Pancreas (tissue), 10 donors: Measurements from ENCODE around the gene ITSN1. TPM values are rescaled to one million over a fixed set of nuclear protein-coding genes. Genes with fewer than 3 reads are reported as not detected.
A peak's percentile ranks its signal among the peaks of the same experiment; 100 is the strongest.

Experiments used
- ATAC-seq, 4 donors: fragments of 200-7000 bp; cut with Tn5 transposase; one replicate each; pipeline versions ENCODE4 v1.8.0 to v1.9.1; 2020; ENCODE audit warnings: mild to moderate bottlenecking in 4 of 4, moderate library complexity in 4 of 4
- DNase-seq, 6 donors: peaks; one replicate each; pipeline ENCODE4 v3.0.0-alpha.2; 2020
- FAIRE-seq: peaks from 2 replicates; lab custom pipeline; 2012; peaks lifted over from hg19 to GRCh38; lab: Jason Lieb, UNC
- H3K27ac ChIP-seq, 4 donors: fragments of 200-600 bp; sonication (generic); 1 replicate in 3 of 4; 2 replicates in 1 of 4; pipeline versions ENCODE4 v1.5.0 to v1.8.0; 2020
- H3K27me3 ChIP-seq, 4 donors: fragments of 200-600 bp; one replicate each; pipeline ENCODE4 v1.8.0; 2021
- H3K36me3 ChIP-seq, 3 donors: fragments of 200-600 bp; sonication (generic) in 1 of 3; one replicate each; pipeline versions ENCODE4 v1.5.0 to v1.8.0; 2020 to 2021
- H3K4me1 ChIP-seq, 3 donors: fragments of 200-600 bp; one replicate each; pipeline ENCODE4 v1.8.0; 2021
- H3K4me3 ChIP-seq, 4 donors: fragments of 200-600 bp; sonication (generic) in 2 of 4; one replicate each; pipeline versions ENCODE4 v1.5.0 to v1.8.0; 2020 to 2021
- H3K9me3 ChIP-seq, 4 donors: fragments of 200-600 bp; one replicate each; pipeline ENCODE4 v1.8.0; 2021
- WGBS, 2 donors: extraction: QIAGEN DNeasy Blood & Tissue Kit; methylation state at CpG; one replicate each; pipeline ENCODE4 v1.1.7; 2013; 5-methylcytosine and 5-hydroxymethylcytosine counted together
- intact Hi-C, 3 donors: fragments of 100-400 bp; cut with DNase I; formaldehyde crosslinking; loops; one replicate each; pipeline versions ENCODE4 v1.11.1 to v1.14.2; 2022
- polyA plus RNA-seq, 2 donors: library from polyadenylated mRNA; stranded (reverse); fragments of 200-250 nt; gene quantifications; one replicate each; pipeline ENCODE4 v1.2.3, GENCODE V29; 2013
- total RNA-seq, 6 donors: library from RNA; stranded (reverse); fragmentation: NEBNext Ultra II Directional in 4 of 6; extraction: Animal tissue kit (Norgen Biotek cat#: 25700) in 4 of 6; gene quantifications; one replicate each; pipeline versions ENCODE4 v1.2.1 to v1.2.4, GENCODE V29; 2021 to 2023
- TF ChIP-seq, protein P1 (sequence below), 4 donors: fragments of 200-600 bp; sonication (generic) in 3 of 4; IDR thresholded peaks; one replicate each; pipeline versions ENCODE4 v1.5.0 to v1.8.0; 2021; ENCODE audit warnings: antibody characterized with exemption in 4 of 4
- donor health status: healthy with polysubstance abuse.
- donor health status: DM: no; HTN: no; CAD: no; lungs with moderate emphysema.
- donor health status: DM: no; HTN: no; CAD: no.
- donor health status: control.
- donor health status: control.
- donor health status: Bipolar disorder and iron deficiency.
- donor health status: DM: yes; HTN: yes; CAD: no.
- donor health status: DM: no; HTN: no; CAD: no.
- donor health status: DM: no; HTN: no; CAD: no.
- donor health status: DM: yes; HTN: yes; CAD: no.

Gene ITSN1
- total and polyA plus RNA-seq, 8 donors = 3.5 to 19.4 (median 6.0) TPM

GRCh38 chr21:33684068-33684467, 41.8 kb downstream of the ITSN1 start:
- FAIRE-seq (no peak), ATAC-seq (no peak), DNase-seq (no peak)
- H3K9me3 ChIP-seq = no peaks in the 10 kb centered on the region
- H3K4me1 ChIP-seq = peaks cover 6 to 29% (median 28%) of the 10 kb centered on the region in 3 donors
- no peak overlapping the region for H3K4me3 ChIP-seq
- TF ChIP-seq, protein P1, sequence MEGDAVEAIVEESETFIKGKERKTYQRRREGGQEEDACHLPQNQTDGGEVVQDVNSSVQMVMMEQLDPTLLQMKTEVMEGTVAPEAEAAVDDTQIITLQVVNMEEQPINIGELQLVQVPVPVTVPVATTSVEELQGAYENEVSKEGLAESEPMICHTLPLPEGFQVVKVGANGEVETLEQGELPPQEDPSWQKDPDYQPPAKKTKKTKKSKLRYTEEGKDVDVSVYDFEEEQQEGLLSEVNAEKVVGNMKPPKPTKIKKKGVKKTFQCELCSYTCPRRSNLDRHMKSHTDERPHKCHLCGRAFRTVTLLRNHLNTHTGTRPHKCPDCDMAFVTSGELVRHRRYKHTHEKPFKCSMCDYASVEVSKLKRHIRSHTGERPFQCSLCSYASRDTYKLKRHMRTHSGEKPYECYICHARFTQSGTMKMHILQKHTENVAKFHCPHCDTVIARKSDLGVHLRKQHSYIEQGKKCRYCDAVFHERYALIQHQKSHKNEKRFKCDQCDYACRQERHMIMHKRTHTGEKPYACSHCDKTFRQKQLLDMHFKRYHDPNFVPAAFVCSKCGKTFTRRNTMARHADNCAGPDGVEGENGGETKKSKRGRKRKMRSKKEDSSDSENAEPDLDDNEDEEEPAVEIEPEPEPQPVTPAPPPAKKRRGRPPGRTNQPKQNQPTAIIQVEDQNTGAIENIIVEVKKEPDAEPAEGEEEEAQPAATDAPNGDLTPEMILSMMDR (IDR thresholded peaks at IDR 0.05) = no peak
- 68 to 73% methylated on average over 2 of the region's 2 CpGs for WGBS, 2 donors
- intact Hi-C loops = no loop called here
- H3K27me3 ChIP-seq = no peaks in the 10 kb centered on the region
- peak overlapping the region in 2 of 4 donors; percentile 5 to 8 for H3K27ac ChIP-seq
- H3K36me3 ChIP-seq = no peaks in the 10 kb centered on the region

GRCh38 chr21:33684923-33685560, 42.7 kb downstream of the ITSN1 start:
- no peak for FAIRE-seq
- intact Hi-C loops = no loop called here

GRCh38 chr21:33685613-33686197, 43.4 kb downstream of the ITSN1 start:
- intact Hi-C loops = no loop called here
- TF ChIP-seq, protein P1 (IDR thresholded peaks at IDR 0.05) = no peak
- FAIRE-seq = no peak
- DNase-seq = no peak
- Histone ChIP-seq H3K4me3 (no peak overlapping the region), H3K9me3 (no peaks in the 10 kb centered on the region), H3K27me3 (no peaks in the 10 kb centered on the region), H3K27ac (peak overlapping the region in 2 of 4 donors; percentile 34 to 35), H3K36me3 (no peaks in the 10 kb centered on the region), H3K4me1 (peaks cover 6 to 29% (median 28%) of the 10 kb centered on the region in 3 donors)
- ATAC-seq = peak in 3 of 4 donors; percentile 52 to 56 (median 56)

More at GRCh38 chr21:33684923-33685560, 42.7 kb downstream of the ITSN1 start:
- Histone ChIP-seq H3K9me3 (no peaks in the 10 kb centered on the region), H3K27me3 (no peaks in the 10 kb centered on the region), H3K4me1 (peaks cover 6 to 29% (median 28%) of the 10 kb centered on the region in 3 donors), H3K4me3 (no peak overlapping the region), H3K27ac (peak overlapping the region in 2 of 4 donors; percentile 34 to 35), H3K36me3 (no peaks in the 10 kb centered on the region)
- 29 to 33% methylated on average over 5 of the region's 5 CpGs for WGBS, 2 donors
- DNase-seq = no peak
- ATAC-seq = peak in 2 of 4 donors; percentile 14 to 42
- TF ChIP-seq, protein P1 (IDR thresholded peaks at IDR 0.05) = no peak

- DNase-seq (no peak), ATAC-seq (peak in 2 of 4 donors; percentile 32 to 57), FAIRE-seq (no peak)
- H3K9me3 ChIP-seq = no peaks in the 10 kb centered on the region
- H3K4me1 ChIP-seq = peaks cover 6 to 29% (median 28%) of the 10 kb centered on the region in 3 donors
- TF ChIP-seq, protein P1 (IDR thresholded peaks at IDR 0.05) = no peak
- no peak overlapping the region for H3K4me3 ChIP-seq
- 85 to 88% methylated on average over 3 of the region's 3 CpGs for WGBS, 2 donors
- H3K36me3 ChIP-seq = no peaks in the 10 kb centered on the region
- H3K27ac ChIP-seq = no peak overlapping the region
- no peaks in the 10 kb centered on the region for H3K27me3 ChIP-seq
- intact Hi-C loops = no loop called here
Measured at GRCh38 chr21:33686386-33686785, 44.1 kb downstream of the ITSN1 start.

GRCh38 chr21:33687634-33688033, 45.3 kb downstream of the ITSN1 start:
- TF ChIP-seq, protein P1 (IDR thresholded peaks at IDR 0.05) = no peak
- Histone ChIP-seq H3K4me1 (peaks cover 6 to 29% (median 28%) of the 10 kb centered on the region in 3 donors), H3K27ac (no peak overlapping the region), H3K27me3 (no peaks in the 10 kb centered on the region), H3K9me3 (no peaks in the 10 kb centered on the region), H3K4me3 (no peak overlapping the region), H3K36me3 (no peaks in the 10 kb centered on the region)
- DNase-seq (no peak), FAIRE-seq (no peak), ATAC-seq (no peak)
- WGBS, 2 donors = 62 to 65% methylated on average over 3 of the region's 3 CpGs
- intact Hi-C loops = no loop called here
